Erythroblast (primary cell): Measurements from ENCODE around the gene FECH.

Experiments
- GATA1 ChIP-seq: IDR thresholded peaks from 2 replicates; pipeline ENCODE4 v1.6.1; 2011; ENCODE audit warnings: low read depth, mild to moderate bottlenecking, control low read depth, low read length, moderate library complexity
- POLR2A ChIP-seq: IDR thresholded peaks from 2 replicates; pipeline ENCODE4 v1.6.1; 2011; ENCODE audit warnings: mild to moderate bottlenecking, low read length

GRCh38 chr18:57543560-57543959, 42.9 kb downstream of the FECH start:
- TF ChIP-seq POLR2A (no peak), GATA1 (no peak)
